GM19351 (cell line): ENCODE results near the gene CCL24.
"Not testable (repeated sequence)": the region's sequence is repeated elsewhere in the genome, so short reads cannot be mapped to it uniquely, and the experiment has no call there.

ENCODE experiments used
- ATAC-seq: cut with Tn5 transposase; IDR thresholded peaks from one replicate; pipeline ENCODE4 v1.9.1; 2021; ENCODE audit warnings: mild to moderate bottlenecking, moderate library complexity; ENCODE audit not compliant: unreplicated experiment

Gene CCL24

GRCh38 chr7:75788154-75788847, 25.3 kb downstream of the CCL24 start:
- not testable (repeated sequence) for ATAC-seq

GRCh38 chr7:75783058-75783457, 30.5 kb downstream of the CCL24 start:
- not testable (repeated sequence) for ATAC-seq

GRCh38 chr7:75780647-75781273, 32.8 kb downstream of the CCL24 start:
- not testable (repeated sequence) for ATAC-seq

- ATAC-seq = not testable (repeated sequence)
These were observed 34.1 kb downstream of the CCL24 start for GRCh38 chr7:75779516-75779915.

GRCh38 chr7:75779035-75779434, 34.6 kb downstream of the CCL24 start:
- not testable (repeated sequence) for ATAC-seq

GRCh38 chr7:75776295-75776971, 37.2 kb downstream of the CCL24 start:
- ATAC-seq = peak; percentile 51

GRCh38 chr7:75773958-75774357, 39.6 kb downstream of the CCL24 start:
- ATAC-seq = not testable (repeated sequence)

- ATAC-seq = no peak
These were observed 41.2 kb downstream of the CCL24 start, which contains the start of gene CCL26 for GRCh38 chr7:75772081-75773077. Gene CCL26, minus strand, starts transcription at chr7:75772211. Its CDS starts 35 bp downstream, at chr7:75772176.

- ATAC-seq = no peak
These were observed 42.4 kb downstream of the CCL24 start for GRCh38 chr7:75771224-75771623.

GRCh38 chr7:75762350-75762917, 51.2 kb downstream of the CCL24 start:
- ATAC-seq = no peak

GRCh38 chr7:75761801-75762200, 51.8 kb downstream of the CCL24 start:
- not testable (repeated sequence) for ATAC-seq
